H1 (cell line): ENCODE data around the gene TNNT1.

Experiments
- CTCF ChIP-seq, 3 experiments: IDR thresholded peaks; 1 replicate in 2 of 3; 2 replicates in 1 of 3; pipeline versions ENCODE4 v1.5.1 to v1.6.1; 2011; ENCODE audit warnings: low read length in 3 of 3, mild to moderate bottlenecking in 3 of 3, inconsistent platforms in 2 of 3, low read depth in 1 of 3, moderate library complexity in 1 of 3; ENCODE audit not compliant: insufficient read depth in 1 of 3; ENCODE audit errors: control extremely low read depth in 1 of 3
- GTF2F1 ChIP-seq: IDR thresholded peaks from 2 replicates; pipeline ENCODE4 v1.6.1; 2012; ENCODE audit warnings: low read depth, low read length, improper control_type of control experiment, borderline replicate concordance
- JUN ChIP-seq: IDR thresholded peaks from 2 replicates; pipeline ENCODE4 v1.6.1; 2011; ENCODE audit warnings: low read depth, mild to moderate bottlenecking, improper control_type of control experiment, low read length
- KDM1A ChIP-seq: fragments of 200-600, 300-600 bp; sonication (generic); IDR thresholded peaks from 2 replicates; pipeline ENCODE4 v1.7.1; 2016; ENCODE audit warnings: mild to moderate bottlenecking, low read length, borderline replicate concordance
- MAX ChIP-seq: IDR thresholded peaks from 2 replicates; pipeline ENCODE4 v1.6.1; 2012; ENCODE audit warnings: inconsistent platforms
- PHF8 ChIP-seq: fragments of 200-600 bp; sonication (generic); conservative IDR thresholded peaks from 2 replicates; pipeline ENCODE4 v1.7.1; 2012; ENCODE audit warnings: low read depth, mild to moderate bottlenecking, inconsistent platforms, low read length, moderate library complexity
- POLR2A ChIP-seq, 2 experiments: IDR thresholded peaks; 1 replicate in 1 of 2; 2 replicates in 1 of 2; pipeline ENCODE4 v1.6.1; 2011; ENCODE audit warnings: low read depth in 2 of 2, low read length in 2 of 2, mild to moderate bottlenecking in 2 of 2; ENCODE audit errors: control extremely low read depth in 1 of 2
- POLR2AphosphoS5 ChIP-seq: IDR thresholded peaks from 2 replicates; pipeline ENCODE4 v1.6.1; 2011; ENCODE audit warnings: low read depth, low read length
- RAD21 ChIP-seq, 2 experiments: IDR thresholded peaks in 1 of 2; conservative IDR thresholded peaks in 1 of 2; 2 replicates each; pipeline ENCODE4 v1.6.1; 2011; ENCODE audit warnings: low read depth in 2 of 2, low read length in 2 of 2, improper control_type of control experiment in 1 of 2, inconsistent platforms in 1 of 2, mild to moderate bottlenecking in 1 of 2, moderate library complexity in 1 of 2
- SP1 ChIP-seq: IDR thresholded peaks from 2 replicates; pipeline ENCODE4 v1.6.1; 2011; ENCODE audit warnings: low read depth, low read length
- SRF ChIP-seq: IDR thresholded peaks from 2 replicates; pipeline ENCODE4 v1.6.1; 2011; ENCODE audit warnings: mild to moderate bottlenecking, low read depth, low read length, moderate library complexity

- no peak for TF ChIP-seq RAD21 (IDR thresholded peaks at IDR 0.05 in 1 of 2, conservative IDR thresholded peaks at IDR 0.05 in 1 of 2; ENCODE audit: low read depth in 2 of 2, low read length in 2 of 2)
- no peak for TF ChIP-seq SP1
- TF ChIP-seq POLR2AphosphoS5 = no peak
- no peak for TF ChIP-seq PHF8
- TF ChIP-seq GTF2F1 = no peak
- no peak for TF ChIP-seq CTCF (IDR thresholded peaks at IDR 0.05; ENCODE audit: control extremely low read depth in 1 of 3, insufficient read depth in 1 of 3, low read depth in 1 of 3, low read length in 3 of 3)
- TF ChIP-seq POLR2A (IDR thresholded peaks at IDR 0.05; ENCODE audit: control extremely low read depth in 1 of 2, low read depth in 2 of 2, low read length in 2 of 2) = no peak
- no peak for TF ChIP-seq KDM1A
- no peak for TF ChIP-seq SRF
- TF ChIP-seq JUN = no peak
- TF ChIP-seq MAX = peak; percentile 33; the same call in 1 of the 2 replicates
Measured at GRCh38 chr19:55091955-55092354, 57.1 kb downstream of the TNNT1 start.
